IMR-90 (cell line): ENCODE measurements around the gene CACNG7. TPM values are rescaled to one million over a fixed set of nuclear protein-coding genes. Genes with fewer than 3 reads are reported as not detected.

Experiments
- ATAC-seq: fragments of 200-7000 bp; cut with Tn5 transposase; 2 replicates; pipeline ENCODE4 v1.9.1; 2020; ENCODE audit warnings: low read depth, mild to moderate bottlenecking, moderate library complexity
- BruUV-seq: library from RNA; stranded (reverse); fragments of 400-500 nt; replicated peaks from 2 replicates; lab custom pipeline; 2021; lab: Mats Ljungman, UMichigan
- CTCF ChIA-PET: fragments of 300-600 bp; formaldehyde crosslinking; extraction: SDS; loops from one replicate; lab custom pipeline; 2021; ENCODE audit warnings: antibody characterized with exemption; lab: Yijun Ruan, JAX
- POLR2A ChIA-PET: fragments of 300-600 bp; sonication (Branson Sonifier 250); formaldehyde crosslinking; loops from one replicate; lab custom pipeline; 2022; ENCODE audit warnings: antibody characterized with exemption; ENCODE audit not compliant: unreplicated experiment; lab: Charles Lee
- DNase-seq: peaks from one replicate; pipeline ENCODE4 v3.0.0; 2013
- H2AFZ ChIP-seq: replicated peaks from 2 replicates; pipeline ENCODE3; 2013; ENCODE audit warnings: low read length, mild to moderate bottlenecking; ENCODE audit not compliant: poor library complexity
- H2AK5ac ChIP-seq: 2 replicates; pipeline ENCODE4 v1.6.1; 2013; ENCODE audit warnings: low read depth, low read length, inconsistent platforms
- H2AK9ac ChIP-seq: replicated peaks from 2 replicates; pipeline ENCODE3; 2013; ENCODE audit warnings: mild to moderate bottlenecking, low read depth, low read length, moderate library complexity; ENCODE audit not compliant: poor library complexity
- H2BK120ac ChIP-seq: 2 replicates; pipeline ENCODE4 v1.6.1; 2013; ENCODE audit warnings: low read depth, low read length, inconsistent platforms
- H2BK15ac ChIP-seq: 3 replicates; pipeline ENCODE4 v1.6.1; 2013; ENCODE audit warnings: low read depth, low read length, inconsistent platforms
- H2BK20ac ChIP-seq: 2 replicates; pipeline ENCODE4 v1.6.1; 2013; ENCODE audit warnings: low read depth, mild to moderate bottlenecking, inconsistent platforms, low read length, moderate library complexity
- H2BK5ac ChIP-seq: 2 replicates; pipeline ENCODE4 v1.6.1; 2013; ENCODE audit warnings: mild to moderate bottlenecking, low read depth, low read length, inconsistent platforms; ENCODE audit not compliant: poor library complexity, severe bottlenecking
- H3K14ac ChIP-seq: replicated peaks from 2 replicates; pipeline ENCODE4 v1.6.1; 2013; ENCODE audit warnings: low read depth, low read length, inconsistent platforms
- H3K18ac ChIP-seq: 2 replicates; pipeline ENCODE4 v1.6.1; 2013; ENCODE audit warnings: low read depth, low read length, control low read depth
- H3K23ac ChIP-seq: 2 replicates; pipeline ENCODE4 v1.6.1; 2013; ENCODE audit warnings: low read depth, low read length, inconsistent platforms
- H3K27ac ChIP-seq: 2 replicates; pipeline ENCODE4 v1.5.1; 2013; ENCODE audit warnings: mild to moderate bottlenecking, control low read depth, low read length; ENCODE audit not compliant: insufficient read depth
- H3K27me3 ChIP-seq: 2 replicates; pipeline ENCODE4 v1.6.1; 2013; ENCODE audit warnings: low read length; ENCODE audit not compliant: control insufficient read depth, insufficient read depth
- H3K36me3 ChIP-seq: 2 replicates; pipeline ENCODE4 v1.6.1; 2013; ENCODE audit warnings: low read length, mixed read lengths; ENCODE audit not compliant: control insufficient read depth, insufficient read depth
- H3K4ac ChIP-seq: 2 replicates; pipeline ENCODE4 v1.6.1; 2013; ENCODE audit warnings: low read depth, low read length, inconsistent platforms
- H3K4me1 ChIP-seq: 2 replicates; pipeline ENCODE4 v1.6.1; 2013; ENCODE audit warnings: low read length, mixed read lengths; ENCODE audit not compliant: control insufficient read depth, insufficient read depth
- H3K4me2 ChIP-seq: 2 replicates; pipeline ENCODE4 v1.6.1; 2013; ENCODE audit warnings: low read depth, mild to moderate bottlenecking, control low read depth, low read length, moderate library complexity
- H3K4me3 ChIP-seq: 2 replicates; pipeline ENCODE4 v1.5.1; 2013; ENCODE audit warnings: low read depth, mild to moderate bottlenecking, control low read depth, low read length, moderate library complexity; ENCODE audit not compliant: insufficient read depth
- H3K56ac ChIP-seq: 2 replicates; pipeline ENCODE4 v1.6.1; 2013; ENCODE audit warnings: low read length, inconsistent platforms; ENCODE audit not compliant: insufficient read depth; ENCODE audit errors: extremely low read depth
- H3K79me1 ChIP-seq, 2 experiments: 2 replicates each; pipeline ENCODE4 v1.6.1; 2013; ENCODE audit warnings: low read length in 2 of 2, inconsistent platforms in 1 of 2, low read depth in 1 of 2
- H3K9ac ChIP-seq: 2 replicates; pipeline ENCODE4 v1.6.1; 2013; ENCODE audit warnings: low read depth, low read length, control low read depth
- H3K9me1 ChIP-seq: 2 replicates; pipeline ENCODE4 v1.6.1; 2013; ENCODE audit warnings: low read length, inconsistent platforms; ENCODE audit not compliant: insufficient read depth
- H3K9me3 ChIP-seq: 2 replicates; pipeline ENCODE4 v1.6.1; 2013; ENCODE audit warnings: low read length; ENCODE audit not compliant: control insufficient read depth, insufficient read depth
- H4K20me1 ChIP-seq: 2 replicates; pipeline ENCODE4 v1.6.1; 2013; ENCODE audit warnings: low read length, inconsistent platforms; ENCODE audit not compliant: insufficient read depth
- H4K5ac ChIP-seq: 2 replicates; pipeline ENCODE4 v1.6.1; 2013; ENCODE audit warnings: mild to moderate bottlenecking, low read depth, low read length, control low read depth
- H4K8ac ChIP-seq, 2 experiments: 2 replicates each; pipeline ENCODE4 v1.6.1; 2013; ENCODE audit warnings: low read depth in 2 of 2, low read length in 2 of 2, control low read depth in 1 of 2, inconsistent platforms in 1 of 2
- H4K91ac ChIP-seq: 2 replicates; pipeline ENCODE4 v1.6.1; 2013; ENCODE audit warnings: low read depth, low read length, inconsistent platforms; ENCODE audit not compliant: insufficient read depth
- BHLHE40 ChIP-seq: fragments of 150-350 bp; IDR thresholded peaks from 2 replicates; pipeline ENCODE4 v1.6.1; 2016; ENCODE audit warnings: mild to moderate bottlenecking, low read depth, low read length
- CEBPB ChIP-seq: IDR thresholded peaks from 2 replicates; pipeline ENCODE4 v1.6.1; 2012; ENCODE audit warnings: low read depth, low read length, improper control_type of control experiment
- CHD1 ChIP-seq: IDR thresholded peaks from 2 replicates; pipeline ENCODE4 v1.6.1; 2012; ENCODE audit warnings: low read depth, low read length, improper control_type of control experiment
- CTCF ChIP-seq: conservative IDR thresholded peaks from 2 replicates; pipeline ENCODE4 v1.5.1; 2012; ENCODE audit warnings: mild to moderate bottlenecking, low read depth, low read length, improper control_type of control experiment
- FOS ChIP-seq: fragments of 150-350 bp; IDR thresholded peaks from 2 replicates; pipeline ENCODE4 v1.6.1; 2016; ENCODE audit warnings: low read depth, low read length
- MAZ ChIP-seq: IDR thresholded peaks from 2 replicates; pipeline ENCODE4 v1.6.1; 2012; ENCODE audit warnings: low read depth, mild to moderate bottlenecking, low read length, improper control_type of control experiment, moderate library complexity, borderline replicate concordance
- MXI1 ChIP-seq: IDR thresholded peaks from 2 replicates; pipeline ENCODE4 v1.6.1; 2012; ENCODE audit warnings: low read depth, mild to moderate bottlenecking, low read length, moderate library complexity, borderline replicate concordance
- NFE2L2 ChIP-seq: fragments of 150-350 bp; IDR thresholded peaks from 2 replicates; pipeline ENCODE4 v1.6.1; 2016; ENCODE audit warnings: low read depth, mild to moderate bottlenecking, low read length
- RAD21 ChIP-seq: IDR thresholded peaks from 2 replicates; pipeline ENCODE4 v1.6.1; 2012; ENCODE audit warnings: low read length, improper control_type of control experiment
- RCOR1 ChIP-seq: IDR thresholded peaks from 2 replicates; pipeline ENCODE4 v1.6.1; 2012; ENCODE audit warnings: mild to moderate bottlenecking, low read length, improper control_type of control experiment; ENCODE audit not compliant: insufficient replicate concordance
- RFX5 ChIP-seq: IDR thresholded peaks from 2 replicates; pipeline ENCODE4 v1.8.0; 2012; ENCODE audit warnings: low read depth, mild to moderate bottlenecking, low read length, moderate library complexity
- SMC3 ChIP-seq: fragments of 150-350 bp; IDR thresholded peaks from 2 replicates; pipeline ENCODE4 v1.6.1; 2016; ENCODE audit warnings: low read depth, mild to moderate bottlenecking, antibody characterized with exemption, low read length, moderate library complexity
- USF2 ChIP-seq: fragments of 150-350 bp; IDR thresholded peaks from 2 replicates; pipeline ENCODE4 v1.6.1; 2017; ENCODE audit warnings: mild to moderate bottlenecking, antibody characterized with exemption, low read length, low read depth
- WGBS, 2 experiments: methylation state at CpG; one replicate each; pipeline versions ENCODE4 v1.1.5 to v1.1.7; 2013; ENCODE audit warnings: missing lambda C conversion rate in 2 of 2; ENCODE audit not compliant: insufficient read length in 1 of 2; ENCODE audit errors: extremely low coverage in 2 of 2; 5-methylcytosine and 5-hydroxymethylcytosine counted together
- dilution Hi-C: fragments of 300-500 bp; cut with HindIII; formaldehyde crosslinking; loops from one replicate; pipeline ENCODE4 v1.14.3; 2018; ENCODE audit warnings: low sequenced_read_pairs; ENCODE audit not compliant: unreplicated experiment
- in situ Hi-C: fragments of 300-500 bp; cut with MboI; formaldehyde crosslinking; loops from 3 replicates; pipeline ENCODE4 v1.14.3; 2019; ENCODE audit warnings: low sequenced_read_pairs, inconsistent platforms, mixed read lengths
- intact Hi-C: fragments of 100-400 bp; cut with micrococcal nuclease; formaldehyde crosslinking; loops from 2 replicates; pipeline ENCODE4 v1.10.0; 2022
- polyA plus RNA-seq, 3 experiments: library from polyadenylated mRNA; depleted of rRNA; stranded (reverse); fragments of >200 nt; gene quantifications; 2 replicates each; pipeline ENCODE4 v1.2.3, GENCODE V29; 2012; ENCODE audit warnings: low replicate concordance in 1 of 3
- total RNA-seq: library from RNA; depleted of rRNA; stranded (reverse); fragments of >200 nt; gene quantifications from 2 replicates; pipeline ENCODE4 v1.2.3, GENCODE V29; 2012

The CACNG7 gene
- total and polyA plus RNA-seq, 2 of the 4 experiments (the other 2 are of a cell fraction), result 0.36 to 6.7 TPM

- Histone ChIP-seq H3K4me2 (no peak overlapping the region), H4K91ac (no peak overlapping the region), H2BK120ac (no peak overlapping the region), H3K36me3 (peaks cover 2% of the 10 kb centered on the region), H3K9me1 (no peaks in the 10 kb centered on the region), H3K4me1 (no peaks in the 10 kb centered on the region), H3K4me3 (no peak overlapping the region), H4K8ac (no peak overlapping the region), H3K9me3 (no peaks in the 10 kb centered on the region), H2AFZ (no peak overlapping the region), H3K27me3 (peaks cover 7% of the 10 kb centered on the region), H3K9ac (no peak overlapping the region), H2BK20ac (no peak overlapping the region), H2BK5ac (no peak overlapping the region), H3K14ac (no peak overlapping the region), H3K4ac (no peak overlapping the region), H2BK15ac (no peak overlapping the region), H3K56ac (no peak overlapping the region), H4K5ac (no peak overlapping the region), H2AK9ac (no peak overlapping the region), H2AK5ac (no peak overlapping the region), H3K18ac (no peak overlapping the region), H4K20me1 (no peaks in the 10 kb centered on the region), H3K27ac (no peak overlapping the region), H3K79me1 (no peaks in the 10 kb centered on the region), H3K23ac (no peak overlapping the region)
- ATAC-seq (no peak), DNase-seq (no peak)
- intact Hi-C loops (no loop called here), in situ Hi-C loops (no loop called here), dilution Hi-C loops (no loop called here)
- WGBS, 2 experiments, result 75% methylated on average over 2 of the region's 8 CpGs; no CpG with 5 or more reads in 1 of the 2 experiments
- POLR2A ChIA-PET, result no interaction called here
- CTCF ChIA-PET, result no interaction called here
- BruUV-seq, result no TSS peak
- TF ChIP-seq NFE2L2, result no peak
- no peak for TF ChIP-seq RCOR1
- TF ChIP-seq USF2, result no peak
- no peak for TF ChIP-seq BHLHE40
- TF ChIP-seq MXI1, result no peak
- no peak for TF ChIP-seq SMC3
- TF ChIP-seq RFX5, result no peak
- no peak for TF ChIP-seq CHD1
- TF ChIP-seq CEBPB, result no peak
- no peak for TF ChIP-seq FOS
- TF ChIP-seq CTCF, result no peak
- TF ChIP-seq MAZ, result no peak
- TF ChIP-seq RAD21, result no peak
These were observed 5.9 kb downstream of the CACNG7 start for GRCh38 chr19:53915000-53915399.
